ENCODE data around the gene HHIPL1. TPM values are rescaled to one million over a fixed set of nuclear protein-coding genes. Genes with fewer than 3 reads are reported as not detected.

Gene HHIPL1
- total and polyA plus RNA-seq, 2 experiments from 2014 or later = 0.83 to 1.4 TPM

GRCh38 chr14:99688629-99689028, 43.7 kb downstream of the HHIPL1 start:
- H4K20me1 ChIP-seq (ENCODE audit: insufficient read depth, poor library complexity, severe bottlenecking) = no peaks in the 10 kb centered on the region
- no peaks in the 10 kb centered on the region for H3K9me3 ChIP-seq (ENCODE audit: low read depth)
- peaks cover 3% of the 10 kb centered on the region for H3K4me1 ChIP-seq (ENCODE audit: insufficient read depth)
- H2AFZ ChIP-seq = no peak overlapping the region
- peaks cover 3% of the 10 kb centered on the region for H3K27me3 ChIP-seq
- H3K36me3 ChIP-seq (replicated peaks; ENCODE audit: insufficient read depth, low read depth) = no peaks in the 10 kb centered on the region
- TF ChIP-seq EZH2 (IDR thresholded peaks at IDR 0.05; ENCODE audit: borderline replicate concordance) = no peak
- no peak for TF ChIP-seq CTCF (IDR thresholded peaks at IDR 0.05; ENCODE audit: poor library complexity)
- no peak for TF ChIP-seq EZH2phosphoT487 (IDR thresholded peaks at IDR 0.05; ENCODE audit: low read depth, severe bottlenecking, unreplicated experiment)
- WGBS (ENCODE audit: low lambda C conversion rate, missing lambda C conversion rate) = 95% methylated on average over 11 of the region's 11 CpGs
- H3K4me3 ChIP-seq = no peak overlapping the region
- no peak overlapping the region for H3K4me2 ChIP-seq
- H3K79me2 ChIP-seq = no peaks in the 10 kb centered on the region
- H3K27ac ChIP-seq = no peak overlapping the region
- DNase-seq (ENCODE audit: low spot score) = no peak
- H3K9me2 ChIP-seq (replicated peaks; ENCODE audit: insufficient read depth) = no peaks in the 10 kb centered on the region

GRCh38 chr14:99689266-99690236, 44.6 kb downstream of the HHIPL1 start:
- Histone ChIP-seq H2AFZ (no peak overlapping the region), H3K9me2 (replicated peaks; ENCODE audit: insufficient read depth) (no peaks in the 10 kb centered on the region), H3K4me1 (ENCODE audit: insufficient read depth) (peaks cover 2% of the 10 kb centered on the region), H3K4me3 (no peak overlapping the region), H3K4me2 (no peak overlapping the region), H3K36me3 (replicated peaks; ENCODE audit: insufficient read depth, low read depth) (no peaks in the 10 kb centered on the region), H3K27me3 (peaks cover 3% of the 10 kb centered on the region), H3K9me3 (ENCODE audit: low read depth) (no peaks in the 10 kb centered on the region), H3K79me2 (no peaks in the 10 kb centered on the region), H3K27ac (no peak overlapping the region), H4K20me1 (ENCODE audit: insufficient read depth, poor library complexity, severe bottlenecking) (no peaks in the 10 kb centered on the region)
- DNase-seq (ENCODE audit: low spot score) = no peak
- 85% methylated on average over 11 of the region's 11 CpGs for WGBS (ENCODE audit: low lambda C conversion rate, missing lambda C conversion rate)
- TF ChIP-seq EZH2 (IDR thresholded peaks at IDR 0.05; ENCODE audit: borderline replicate concordance) (no peak), CTCF (IDR thresholded peaks at IDR 0.05; ENCODE audit: poor library complexity) (no peak)

GRCh38 chr14:99690636-99691035, 45.7 kb downstream of the HHIPL1 start:
- H3K4me3 ChIP-seq = no peak overlapping the region
- no peaks in the 10 kb centered on the region for H3K9me2 ChIP-seq (replicated peaks; ENCODE audit: insufficient read depth)
- H3K4me2 ChIP-seq = no peak overlapping the region
- H3K4me1 ChIP-seq (ENCODE audit: insufficient read depth) = no peaks in the 10 kb centered on the region
- H3K27me3 ChIP-seq = peaks cover 3% of the 10 kb centered on the region
- no peaks in the 10 kb centered on the region for H4K20me1 ChIP-seq (ENCODE audit: insufficient read depth, poor library complexity, severe bottlenecking)
- no peaks in the 10 kb centered on the region for H3K79me2 ChIP-seq
- no peaks in the 10 kb centered on the region for H3K36me3 ChIP-seq (replicated peaks; ENCODE audit: insufficient read depth, low read depth)
- 93% methylated on average over 5 of the region's 5 CpGs for WGBS (ENCODE audit: low lambda C conversion rate, missing lambda C conversion rate)
- H3K9me3 ChIP-seq (ENCODE audit: low read depth) = no peaks in the 10 kb centered on the region
- TF ChIP-seq CTCF (IDR thresholded peaks at IDR 0.05; ENCODE audit: poor library complexity) (no peak), EZH2phosphoT487 (IDR thresholded peaks at IDR 0.05; ENCODE audit: low read depth, severe bottlenecking, unreplicated experiment) (no peak), EZH2 (IDR thresholded peaks at IDR 0.05; ENCODE audit: borderline replicate concordance) (no peak)
- DNase-seq (ENCODE audit: low spot score) = no peak
- no peak overlapping the region for H2AFZ ChIP-seq
- H3K27ac ChIP-seq = no peak overlapping the region
